Measurements from ENCODE around the gene KRT81. TPM values are rescaled to one million over a fixed set of nuclear protein-coding genes. Genes with fewer than 3 reads are reported as not detected.
"Not testable (repeated sequence)": the region's sequence is repeated elsewhere in the genome, so short reads cannot be mapped to it uniquely, and the experiment has no call there.

The KRT81 gene
- total RNA-seq, 2 experiments from 2014 or later = not detected

- Mint-ChIP-seq H3K4me1 (ENCODE audit: low read depth) (peaks cover 14% of the 10 kb centered on the region), H3K27me3 (ENCODE audit: low read depth) (peaks cover 35% of the 10 kb centered on the region), H3K4me3 (no peak overlapping the region), H3K36me3 (ENCODE audit: low read depth) (no peaks in the 10 kb centered on the region), H3K27ac (no peak overlapping the region), H3K9me3 (no peaks in the 10 kb centered on the region)
- intact Hi-C loops (cut with micrococcal nuclease) = no loop called here
- no peak for DNase-seq
- CTCF ChIA-PET = interaction anchor here (0.9 to 2.0 kb wide), 5 partner anchors 12 to 148 kb away, joined by 3 to 10 read pairs (median 3); no protein-coding TSS in a partner anchor
Observed at GRCh38 chr12:52305921-52306705, 14.8 kb upstream of the KRT81 start.

- H3K4me3 Mint-ChIP-seq, H3K27ac Mint-ChIP-seq: not testable (repeated sequence)
- CTCF ChIA-PET = interaction anchor here (2.0 kb wide), 1 partner anchor 22 kb away, joined by 10 read pairs; no protein-coding TSS in a partner anchor
Observed at GRCh38 chr12:52304941-52305411, 13.6 kb upstream of the KRT81 start.

GRCh38 chr12:52302242-52302914 is 11.0 kb upstream of the KRT81 start:
- CTCF ChIA-PET, H3K4me3 Mint-ChIP-seq: not testable (repeated sequence)

More at GRCh38 chr12:52304941-52305411, 13.6 kb upstream of the KRT81 start:
- intact Hi-C loops (cut with micrococcal nuclease); H3K36me3 Mint-ChIP-seq (ENCODE audit: low read depth); H3K9me3 Mint-ChIP-seq: not testable (repeated sequence)
- Mint-ChIP-seq H3K27me3 (ENCODE audit: low read depth) (peaks cover 33% of the 10 kb centered on the region), H3K4me1 (ENCODE audit: low read depth) (peaks cover 14% of the 10 kb centered on the region)
- peak; percentile 24 for DNase-seq

GRCh38 chr12:52301721-52302120 is 10.4 kb upstream of the KRT81 start:
- intact Hi-C loops (cut with micrococcal nuclease); CTCF ChIA-PET; H3K27ac Mint-ChIP-seq; H3K4me1 Mint-ChIP-seq (ENCODE audit: low read depth); H3K27me3 Mint-ChIP-seq (ENCODE audit: low read depth); H3K36me3 Mint-ChIP-seq (ENCODE audit: low read depth); H3K9me3 Mint-ChIP-seq; H3K4me3 Mint-ChIP-seq; DNase-seq: not testable (repeated sequence)

More at GRCh38 chr12:52302242-52302914, 11.0 kb upstream of the KRT81 start:
- H3K9me3 Mint-ChIP-seq; H3K27ac Mint-ChIP-seq; intact Hi-C loops (cut with micrococcal nuclease); DNase-seq; H3K36me3 Mint-ChIP-seq (ENCODE audit: low read depth); H3K4me1 Mint-ChIP-seq (ENCODE audit: low read depth): not testable (repeated sequence)
- peaks cover 11% of the 10 kb centered on the region for H3K27me3 Mint-ChIP-seq (ENCODE audit: low read depth)

GRCh38 chr12:52300796-52301691 is 9.7 kb upstream of the KRT81 start:
- peaks cover under 1% of the 10 kb centered on the region for H3K27me3 Mint-ChIP-seq (ENCODE audit: low read depth)
- no peak overlapping the region for H3K4me3 Mint-ChIP-seq
- no peaks in the 10 kb centered on the region for H3K36me3 Mint-ChIP-seq (ENCODE audit: low read depth)
- peaks cover 8% of the 10 kb centered on the region for H3K4me1 Mint-ChIP-seq (ENCODE audit: low read depth)
- no peaks in the 10 kb centered on the region for H3K9me3 Mint-ChIP-seq
- no peak for DNase-seq
- no peak overlapping the region for H3K27ac Mint-ChIP-seq
- CTCF ChIA-PET = no interaction called here
- intact Hi-C loops (cut with micrococcal nuclease) = no loop called here

GRCh38 chr12:52298677-52299190 is 7.4 kb upstream of the KRT81 start:
- H3K9me3 Mint-ChIP-seq = no peaks in the 10 kb centered on the region
- no peak overlapping the region for H3K4me3 Mint-ChIP-seq
- intact Hi-C loops (cut with micrococcal nuclease) = no loop called here
- DNase-seq = no peak
- peaks cover 2% of the 10 kb centered on the region for H3K27me3 Mint-ChIP-seq (ENCODE audit: low read depth)
- no peaks in the 10 kb centered on the region for H3K36me3 Mint-ChIP-seq (ENCODE audit: low read depth)
- no peaks in the 10 kb centered on the region for H3K4me1 Mint-ChIP-seq (ENCODE audit: low read depth)
- H3K27ac Mint-ChIP-seq = no peak overlapping the region
- CTCF ChIA-PET = no interaction called here

- no peak overlapping the region for H3K27ac Mint-ChIP-seq
- no peak overlapping the region for H3K4me3 Mint-ChIP-seq
- CTCF ChIA-PET = interaction anchor here (0.9 to 1.2 kb wide), 2 partner anchors 12 to 140 kb away, joined by 4 to 5 read pairs; no protein-coding TSS in a partner anchor
- H3K27me3 Mint-ChIP-seq (ENCODE audit: low read depth) = peaks cover 2% of the 10 kb centered on the region
- intact Hi-C loops (cut with micrococcal nuclease) = no loop called here
- H3K4me1 Mint-ChIP-seq (ENCODE audit: low read depth) = no peaks in the 10 kb centered on the region
- no peaks in the 10 kb centered on the region for H3K36me3 Mint-ChIP-seq (ENCODE audit: low read depth)
- H3K9me3 Mint-ChIP-seq = no peaks in the 10 kb centered on the region
- DNase-seq = no peak
Observed at GRCh38 chr12:52296572-52297215, 5.4 kb upstream of the KRT81 start.

GRCh38 chr12:52295663-52296062 is 4.3 kb upstream of the KRT81 start:
- H3K4me3 Mint-ChIP-seq = no peak overlapping the region
- intact Hi-C loops (cut with micrococcal nuclease) = no loop called here
- H3K9me3 Mint-ChIP-seq = no peaks in the 10 kb centered on the region
- CTCF ChIA-PET = interaction anchor here (1.3 to 2.1 kb wide), 2 partner anchors 16 to 31 kb away, joined by 4 to 6 read pairs; no protein-coding TSS in a partner anchor
- H3K27me3 Mint-ChIP-seq (ENCODE audit: low read depth) = peaks cover 2% of the 10 kb centered on the region
- DNase-seq = no peak
- H3K27ac Mint-ChIP-seq = no peak overlapping the region
- H3K36me3 Mint-ChIP-seq (ENCODE audit: low read depth) = no peaks in the 10 kb centered on the region
- no peaks in the 10 kb centered on the region for H3K4me1 Mint-ChIP-seq (ENCODE audit: low read depth)

GRCh38 chr12:52294803-52295202 is 3.5 kb upstream of the KRT81 start:
- H3K36me3 Mint-ChIP-seq (ENCODE audit: low read depth) = no peaks in the 10 kb centered on the region
- intact Hi-C loops (cut with micrococcal nuclease) = no loop called here
- CTCF ChIA-PET = interaction anchor here (0.6 to 2.1 kb wide), 3 partner anchors 12 to 32 kb away, joined by 4 to 6 read pairs (median 5); no protein-coding TSS in a partner anchor
- H3K9me3 Mint-ChIP-seq = no peaks in the 10 kb centered on the region
- H3K4me3 Mint-ChIP-seq = no peak overlapping the region
- H3K4me1 Mint-ChIP-seq (ENCODE audit: low read depth) = no peaks in the 10 kb centered on the region
- DNase-seq = no peak
- H3K27me3 Mint-ChIP-seq (ENCODE audit: low read depth) = peaks cover 2% of the 10 kb centered on the region
- H3K27ac Mint-ChIP-seq = no peak overlapping the region

GRCh38 chr12:52293926-52294325 is 2.6 kb upstream of the KRT81 start:
- H3K4me1 Mint-ChIP-seq (ENCODE audit: low read depth) = no peaks in the 10 kb centered on the region
- peaks cover 2% of the 10 kb centered on the region for H3K27me3 Mint-ChIP-seq (ENCODE audit: low read depth)
- no peaks in the 10 kb centered on the region for H3K36me3 Mint-ChIP-seq (ENCODE audit: low read depth)
- intact Hi-C loops (cut with micrococcal nuclease) = no loop called here
- no peak overlapping the region for H3K4me3 Mint-ChIP-seq
- DNase-seq = no peak
- CTCF ChIA-PET = interaction anchor here (0.5 to 2.1 kb wide), 3 partner anchors 11 to 24 kb away, joined by 4 to 6 read pairs (median 5); no protein-coding TSS in a partner anchor
- no peaks in the 10 kb centered on the region for H3K9me3 Mint-ChIP-seq
- H3K27ac Mint-ChIP-seq = no peak overlapping the region

- H3K27ac Mint-ChIP-seq; H3K9me3 Mint-ChIP-seq; H3K27me3 Mint-ChIP-seq (ENCODE audit: low read depth); H3K4me1 Mint-ChIP-seq (ENCODE audit: low read depth); DNase-seq; CTCF ChIA-PET; intact Hi-C loops (cut with micrococcal nuclease); H3K36me3 Mint-ChIP-seq (ENCODE audit: low read depth); H3K4me3 Mint-ChIP-seq: not testable (repeated sequence)
Observed at GRCh38 chr12:52290483-52291134, 725 bp downstream of the KRT81 start.
